Endothelial cell (in vitro differentiated cells): ENCODE data around the gene VOPP1. TPM values are rescaled to one million over a fixed set of nuclear protein-coding genes. Genes with fewer than 3 reads are reported as not detected.

Experiments used
- DNase-seq: peaks from one replicate; pipeline ENCODE4 v3.0.0; 2021; ENCODE audit warnings: low spot score
- H3K27ac Mint-ChIP-seq: one replicate; pipeline ENCODE4 v1.8.0; 2021; ENCODE audit warnings: mixed read lengths, inconsistent platforms; ENCODE audit not compliant: unreplicated experiment
- H3K27me3 Mint-ChIP-seq: one replicate; pipeline ENCODE4 v1.8.0; 2021; ENCODE audit warnings: mild to moderate bottlenecking, moderate library complexity, mixed read lengths, inconsistent platforms; ENCODE audit not compliant: unreplicated experiment
- H3K36me3 Mint-ChIP-seq: one replicate; pipeline ENCODE4 v1.8.0; 2021; ENCODE audit warnings: mild to moderate bottlenecking, low read depth, mixed read lengths, inconsistent platforms; ENCODE audit not compliant: unreplicated experiment
- H3K4me1 Mint-ChIP-seq: one replicate; pipeline ENCODE4 v1.8.0; 2021; ENCODE audit warnings: mild to moderate bottlenecking, mixed read lengths, inconsistent platforms; ENCODE audit not compliant: unreplicated experiment
- H3K4me3 Mint-ChIP-seq: one replicate; pipeline ENCODE4 v1.8.0; 2021; ENCODE audit warnings: mild to moderate bottlenecking, mixed read lengths, inconsistent platforms; ENCODE audit not compliant: unreplicated experiment
- H3K9me3 Mint-ChIP-seq: one replicate; pipeline ENCODE4 v1.8.0; 2021; ENCODE audit warnings: mixed read lengths, inconsistent platforms; ENCODE audit not compliant: unreplicated experiment
- CTCF ChIP-seq: fragments of 200-600 bp; sonication (generic); IDR thresholded peaks from one replicate; pipeline ENCODE4 v1.5.0; 2021; ENCODE audit warnings: antibody characterized with exemption; ENCODE audit not compliant: unreplicated experiment
- total RNA-seq: library from RNA; stranded (reverse); fragmentation: NEBNext Ultra II Directional; extraction: Animal tissue kit (Norgen Biotek cat#: 25700); gene quantifications from one replicate; pipeline ENCODE4 v1.2.1, GENCODE V29; 2021; ENCODE audit not compliant: unreplicated experiment

The VOPP1 gene
- total RNA-seq, 1 donor from 2014 or later: 54.2 TPM

GRCh38 chr7:55558962-55559920, 13.1 kb downstream of the VOPP1 start:
- no peak for DNase-seq
- TF ChIP-seq CTCF: no peak
- H3K27me3 Mint-ChIP-seq: peaks cover 3% of the 10 kb centered on the region
- peaks cover 26% of the 10 kb centered on the region for H3K4me1 Mint-ChIP-seq
- no peaks in the 10 kb centered on the region for H3K36me3 Mint-ChIP-seq
- no peak overlapping the region for H3K27ac Mint-ChIP-seq
- no peak overlapping the region for H3K4me3 Mint-ChIP-seq
- no peaks in the 10 kb centered on the region for H3K9me3 Mint-ChIP-seq

- H3K27me3 Mint-ChIP-seq: peaks cover 3% of the 10 kb centered on the region
- TF ChIP-seq CTCF: no peak
- no peaks in the 10 kb centered on the region for H3K9me3 Mint-ChIP-seq
- H3K4me1 Mint-ChIP-seq: peaks cover 34% of the 10 kb centered on the region
- no peak for DNase-seq
- no peak overlapping the region for H3K4me3 Mint-ChIP-seq
- no peaks in the 10 kb centered on the region for H3K36me3 Mint-ChIP-seq
- H3K27ac Mint-ChIP-seq: no peak overlapping the region
These were observed 14.6 kb downstream of the VOPP1 start for GRCh38 chr7:55557666-55558188.

GRCh38 chr7:55556492-55556891, 15.8 kb downstream of the VOPP1 start:
- Mint-ChIP-seq H3K36me3 (no peaks in the 10 kb centered on the region), H3K27me3 (peaks cover 3% of the 10 kb centered on the region), H3K4me3 (no peak overlapping the region), H3K4me1 (peaks cover 39% of the 10 kb centered on the region), H3K9me3 (no peaks in the 10 kb centered on the region), H3K27ac (no peak overlapping the region)
- DNase-seq: no peak
- no peak for TF ChIP-seq CTCF

- Mint-ChIP-seq H3K27ac (no peak overlapping the region), H3K36me3 (no peaks in the 10 kb centered on the region), H3K4me3 (no peak overlapping the region), H3K27me3 (peaks cover 3% of the 10 kb centered on the region), H3K9me3 (no peaks in the 10 kb centered on the region), H3K4me1 (peaks cover 43% of the 10 kb centered on the region)
- TF ChIP-seq CTCF: no peak
- no peak for DNase-seq
These were observed 16.3 kb downstream of the VOPP1 start for GRCh38 chr7:55556031-55556430.

- DNase-seq: no peak
- no peak for TF ChIP-seq CTCF
- Mint-ChIP-seq H3K9me3 (no peaks in the 10 kb centered on the region), H3K27me3 (peaks cover 3% of the 10 kb centered on the region), H3K4me3 (no peak overlapping the region), H3K27ac (no peak overlapping the region), H3K4me1 (peaks cover 43% of the 10 kb centered on the region), H3K36me3 (no peaks in the 10 kb centered on the region)
These were observed 17.1 kb downstream of the VOPP1 start for GRCh38 chr7:55555160-55555559.
